ENCODE measurements around the gene PIP4K2B.

DNA sequence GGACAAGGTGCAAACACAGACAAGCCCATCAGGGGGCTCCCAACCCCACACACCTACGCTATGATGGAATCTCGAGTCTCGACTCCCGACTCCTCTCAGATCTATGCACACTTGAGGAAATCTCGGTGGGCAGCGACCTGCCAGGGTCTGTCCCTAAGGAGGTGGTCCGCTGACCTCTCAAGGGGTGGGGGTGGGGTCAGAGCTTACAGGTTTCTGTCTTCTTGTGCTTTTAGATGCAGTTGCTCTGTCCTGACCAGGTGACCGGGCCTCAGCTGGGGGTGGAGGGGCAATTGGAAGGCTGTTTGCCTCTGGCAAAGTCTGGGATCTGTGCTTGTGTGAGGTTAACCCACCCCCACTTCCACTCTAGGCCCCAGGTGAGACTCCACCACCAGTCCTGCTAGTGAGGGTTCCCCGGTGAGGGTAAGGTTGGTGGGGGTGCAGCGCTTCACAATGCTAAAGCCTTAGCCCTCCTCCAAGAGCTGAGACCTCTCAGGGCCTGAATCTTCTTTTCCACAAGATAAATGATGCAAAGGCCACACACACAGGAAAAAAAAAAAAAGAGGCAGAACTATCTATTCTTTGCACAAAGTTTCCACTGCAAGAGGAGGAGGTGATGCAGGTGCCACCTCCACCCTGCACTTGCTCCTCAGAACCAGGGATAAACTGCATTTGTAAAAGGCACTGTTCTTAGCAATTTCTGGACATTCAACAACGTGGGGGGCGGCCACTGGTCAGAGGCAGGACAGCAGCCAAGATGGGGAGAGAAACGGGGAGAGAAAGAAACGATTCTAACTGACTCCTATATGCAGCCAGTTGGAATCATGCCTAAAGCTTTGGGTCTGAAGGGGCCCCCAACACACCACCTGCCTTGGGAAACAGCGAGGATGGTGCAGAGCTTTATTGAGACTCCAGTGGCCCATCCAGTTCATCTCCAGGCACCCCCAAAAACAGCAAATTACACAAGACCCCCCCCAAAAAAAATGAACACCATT lies 65.1 kb downstream of the PIP4K2B start:
- TF ChIP-seq SUZ12 (IDR thresholded peaks at IDR 0.05; ENCODE audit: extremely low read depth, insufficient read depth, insufficient read length) (no peak), YY1 (IDR thresholded peaks at IDR 0.05; ENCODE audit: insufficient read depth, insufficient read length) (no peak)
